ENCODE data around the gene UTS2R.
A peak's percentile ranks its signal among the peaks of the same experiment; 100 is the strongest.
"Not testable (repeated sequence)": the region's sequence is repeated elsewhere in the genome, so short reads cannot be mapped to it uniquely, and the experiment has no call there.

Gene UTS2R

DNA sequence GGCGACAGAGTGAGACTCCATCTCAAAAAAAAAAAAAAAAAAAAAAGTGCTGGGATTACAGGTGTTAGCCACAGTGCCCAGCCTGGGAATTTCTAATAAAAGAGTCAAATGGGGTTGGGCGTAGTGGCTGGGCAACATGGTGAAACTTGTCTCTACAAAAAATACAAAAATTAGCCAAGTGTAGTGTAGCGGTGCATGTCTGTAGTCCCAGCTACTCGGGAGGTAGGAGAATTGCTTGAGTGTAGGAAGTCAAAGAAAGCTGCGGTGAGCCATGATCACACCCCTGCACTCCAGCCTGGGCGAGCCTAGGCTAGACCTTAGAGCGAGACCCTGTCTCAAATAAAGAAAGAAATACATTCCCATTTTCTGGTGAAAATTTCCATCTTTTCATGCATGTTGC lies 2.4 kb upstream of the UTS2R start (continued):
- TF ChIP-seq ZNF785 (tag by site-specific recombination; IDR thresholded peaks at IDR 0.05) (no peak), ZNF701 (tag by site-specific recombination; IDR thresholded peaks at IDR 0.05) (no peak)

DNA sequence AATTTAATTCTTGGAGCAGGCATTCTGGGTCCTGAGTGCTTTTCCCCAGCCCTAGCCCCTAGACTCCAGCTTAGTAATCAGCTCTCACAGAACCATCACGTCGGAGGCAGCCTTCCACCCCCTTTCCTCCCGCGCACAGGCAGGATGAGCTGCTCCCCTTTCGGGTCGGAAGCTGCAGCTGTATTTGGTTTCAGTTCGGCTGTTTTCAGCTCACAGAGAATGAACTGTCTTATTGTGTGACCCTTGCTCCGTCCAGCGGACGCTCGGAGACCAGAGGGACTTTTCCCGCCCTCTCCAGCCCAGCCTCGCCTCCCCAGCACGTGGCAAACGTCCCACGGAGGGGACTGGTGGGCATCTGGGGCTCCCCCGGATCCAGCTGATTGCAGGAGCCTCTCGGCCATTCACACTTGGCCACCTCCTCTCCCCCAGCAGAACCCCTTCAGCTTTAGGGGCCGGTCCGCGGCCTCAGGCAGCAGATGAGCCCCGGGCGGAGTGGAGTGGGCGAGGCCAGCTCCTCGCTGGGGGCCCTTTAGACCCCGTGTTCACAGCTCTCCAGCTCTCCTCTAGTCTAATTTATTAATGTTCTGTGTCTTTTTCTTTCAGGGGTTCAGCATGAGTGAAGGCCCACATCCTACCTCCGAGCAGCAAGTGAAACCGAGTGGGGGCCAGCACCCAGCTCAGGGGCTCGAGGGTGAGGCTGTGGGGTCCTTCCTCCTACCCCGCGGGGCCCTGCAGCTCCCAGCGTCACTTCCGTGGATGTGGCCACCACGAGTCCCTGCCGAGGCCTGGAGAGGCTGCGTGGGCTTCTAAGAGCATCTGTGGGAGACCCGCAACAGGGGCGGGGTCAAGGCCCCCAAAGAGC lies 863 bp upstream of the UTS2R start:
- no peak overlapping the region for H3K4me3 ChIP-seq (ENCODE audit: low read depth, low read length)
- no peak overlapping the region for H3K27ac ChIP-seq (ENCODE audit: extremely low read depth, low read depth, low read length)
- H3K4me1 ChIP-seq (ENCODE audit: control insufficient read depth, insufficient read depth, low read length): peaks cover 4% of the 10 kb centered on the region
- no peaks in the 10 kb centered on the region for H3K9me3 ChIP-seq (ENCODE audit: control insufficient read depth, insufficient read depth, low read depth, low read length)
- POLR2A ChIA-PET: interaction anchor here (0.5 to 1.0 kb wide), 3 partner anchors 12 to 21 kb away, joined by 3 to 4 read pairs (median 3); no protein-coding TSS in a partner anchor
- CTCF ChIA-PET: interaction anchor here (0.6 to 1.5 kb wide), 3 partner anchors 19 to 340 kb away, joined by 3 to 5 read pairs (median 3); partner anchors contain the start of gene OGFOD3
- no peaks in the 10 kb centered on the region for H3K36me3 ChIP-seq (ENCODE audit: control insufficient read depth in 2 of 2, insufficient read depth in 1 of 2, low read length in 2 of 2)
- no peak for TF ChIP-seq ZNF37A (tag by site-specific recombination; IDR thresholded peaks at IDR 0.05)
- no peak for TF ChIP-seq ZBTB1 (tag by site-specific recombination; IDR thresholded peaks at IDR 0.05)
- peak; percentile 26; the same call in 1 of the 2 replicates for TF ChIP-seq ZFHX2 (tag by site-specific recombination; conservative IDR thresholded peaks at IDR 0.05)
- TF ChIP-seq ZNF555 (tag by site-specific recombination; conservative IDR thresholded peaks at IDR 0.05): no peak

DNA sequence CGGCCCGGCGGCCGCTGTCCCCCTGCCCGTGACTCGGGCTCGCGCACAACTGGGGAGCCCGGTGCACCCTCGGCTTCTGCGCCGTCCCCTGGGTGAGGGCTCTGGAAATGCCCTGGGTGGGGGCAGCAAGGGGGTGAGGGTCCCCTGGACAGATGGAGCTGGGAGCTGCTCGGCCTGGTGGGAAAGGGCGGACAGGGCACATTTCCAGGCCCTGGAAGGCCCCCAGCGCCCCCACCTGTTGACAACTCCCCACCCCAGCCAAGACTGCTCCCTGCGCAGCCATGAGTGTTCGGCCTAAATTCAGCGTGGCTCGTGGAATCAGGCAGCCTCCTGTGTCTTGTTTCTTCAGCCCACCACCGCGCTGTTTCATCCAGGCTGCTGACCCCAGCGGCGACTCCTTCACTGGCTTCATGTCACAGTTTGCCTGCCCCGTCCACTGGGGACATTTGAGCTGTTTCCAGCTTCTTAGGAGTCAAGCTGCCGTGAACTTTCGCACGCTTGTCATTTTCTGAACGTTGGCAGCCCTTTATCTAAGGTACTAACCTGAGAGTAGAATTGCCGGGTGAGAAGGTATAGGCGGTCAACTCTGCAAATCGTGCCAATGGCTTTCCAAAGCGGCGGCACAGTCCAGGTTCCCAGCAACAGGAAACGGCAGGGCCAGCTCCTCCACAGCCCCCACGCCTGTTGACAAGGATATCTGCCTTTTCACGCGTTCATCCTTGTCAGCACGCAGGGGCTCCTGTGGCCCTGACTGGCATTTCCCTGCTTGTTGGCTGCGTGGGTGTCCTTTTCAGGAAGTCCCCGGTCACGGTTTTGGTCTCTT lies 895 bp downstream of the UTS2R start:
- Histone ChIP-seq H3K4me1 (ENCODE audit: control insufficient read depth, insufficient read depth, low read length) (no peaks in the 10 kb centered on the region; the same call in 1 of the 2 replicates), H3K27ac (ENCODE audit: extremely low read depth, low read depth, low read length) (no peak overlapping the region), H3K9me3 (ENCODE audit: control insufficient read depth, insufficient read depth, low read depth, low read length) (no peaks in the 10 kb centered on the region), H3K4me3 (ENCODE audit: low read depth, low read length) (no peak overlapping the region), H3K36me3 (ENCODE audit: control insufficient read depth in 2 of 2, insufficient read depth in 1 of 2, low read length in 2 of 2) (no peaks in the 10 kb centered on the region)
- CTCF ChIA-PET: no interaction called here
- TF ChIP-seq ZBTB8A (tag by site-specific recombination; IDR thresholded peaks at IDR 0.05) (no peak), SCRT1 (tag by site-specific recombination; IDR thresholded peaks at IDR 0.05; ENCODE audit: borderline replicate concordance) (peak; percentile 66; the same call in 1 of the 2 replicates), ZNF404 (tag by site-specific recombination; IDR thresholded peaks at IDR 0.05) (no peak), KLF1 (tag by site-specific recombination; IDR thresholded peaks at IDR 0.05) (no peak), SP3 (tag by site-specific recombination; IDR thresholded peaks at IDR 0.05) (no peak), ZNF37A (tag by site-specific recombination; IDR thresholded peaks at IDR 0.05) (no peak), ZNF701 (tag by site-specific recombination; IDR thresholded peaks at IDR 0.05) (no peak), SCRT2 (tag by site-specific recombination; IDR thresholded peaks at IDR 0.05) (peak; percentile 90)
- POLR2A ChIA-PET: no interaction called here

DNA sequence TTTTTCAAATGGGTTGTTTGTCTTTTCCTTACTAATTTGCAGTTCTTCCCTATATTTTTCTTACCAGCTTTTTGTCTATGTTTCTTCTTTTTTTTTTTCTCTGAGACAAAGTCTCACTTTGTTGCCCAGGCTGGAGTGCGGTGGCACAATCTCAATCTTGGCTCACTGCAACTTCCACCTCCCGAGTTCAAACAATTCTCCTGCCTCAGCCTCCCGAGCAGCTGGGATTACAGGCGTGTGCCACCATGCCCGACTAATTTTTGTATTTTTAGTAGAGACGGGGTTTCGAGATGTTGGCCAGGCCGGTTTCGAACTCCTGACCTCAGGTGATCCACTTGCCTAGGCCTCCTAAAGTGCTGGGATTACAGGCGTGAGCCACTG lies 1.5 kb downstream of the UTS2R start:
- POLR2A ChIA-PET; H3K27ac ChIP-seq (ENCODE audit: extremely low read depth, low read depth, low read length): not testable (repeated sequence)

GRCh38 chr17:82373731-82374625 lies 2.4 kb downstream of the UTS2R start:
- CTCF ChIA-PET: interaction anchor here (0.7 kb wide), 1 partner anchor 17 kb away, joined by 4 read pairs; no protein-coding TSS in a partner anchor
- no peaks in the 10 kb centered on the region for H3K36me3 ChIP-seq (ENCODE audit: control insufficient read depth in 2 of 2, insufficient read depth in 1 of 2, low read length in 2 of 2)
- POLR2A ChIA-PET: no interaction called here
- no peak overlapping the region for H3K27ac ChIP-seq (ENCODE audit: extremely low read depth, low read depth, low read length)
- no peak for TF ChIP-seq ZNF555 (tag by site-specific recombination; conservative IDR thresholded peaks at IDR 0.05)
- TF ChIP-seq KLF8 (tag by site-specific recombination; IDR thresholded peaks at IDR 0.05): peak; percentile 72; the same call in 1 of the 2 replicates
- TF ChIP-seq HIC1 (tag by site-specific recombination; IDR thresholded peaks at IDR 0.05): peak; percentile 14; the same call in 1 of the 2 replicates
- TF ChIP-seq ZBTB44 (tag by site-specific recombination; IDR thresholded peaks at IDR 0.05): no peak
- H3K4me3 ChIP-seq (ENCODE audit: low read depth, low read length): no peak overlapping the region
- H3K4me1 ChIP-seq (ENCODE audit: control insufficient read depth, insufficient read depth, low read length): no peaks in the 10 kb centered on the region
- H3K9me3 ChIP-seq (ENCODE audit: control insufficient read depth, insufficient read depth, low read depth, low read length): no peaks in the 10 kb centered on the region

More for the DNA sequence above, 1.5 kb downstream of the UTS2R start:
- H3K4me1 ChIP-seq (ENCODE audit: control insufficient read depth, insufficient read depth, low read length); H3K9me3 ChIP-seq (ENCODE audit: control insufficient read depth, insufficient read depth, low read depth, low read length); H3K4me3 ChIP-seq (ENCODE audit: low read depth, low read length); CTCF ChIA-PET; H3K36me3 ChIP-seq (ENCODE audit: control insufficient read depth in 2 of 2, insufficient read depth in 1 of 2, low read length in 2 of 2): not testable (repeated sequence)
